T-helper 1 cell treated with Interleukin-12 subunit alpha and Interleukin-12 subunit beta and Interleukin-4 antibody, amounts not matched to agents 30 μg/mL and 1 μg/mL, for 36 hours (primary cell): ENCODE measurements around the gene CHMP1A.
A peak's percentile ranks its signal among the peaks of the same experiment; 100 is the strongest.
"Not testable (repeated sequence)": the region's sequence is repeated elsewhere in the genome, so short reads cannot be mapped to it uniquely, and the experiment has no call there.

Experiments
- H3K27ac Mint-ChIP-seq: one replicate; pipeline ENCODE4 v1.8.0; 2021; ENCODE audit warnings: mild to moderate bottlenecking, mixed read lengths
- H3K27me3 Mint-ChIP-seq: one replicate; pipeline ENCODE4 v1.8.0; 2021; ENCODE audit warnings: low read depth, mixed read lengths
- H3K36me3 Mint-ChIP-seq: one replicate; pipeline ENCODE4 v1.8.0; 2021; ENCODE audit warnings: low read depth, mixed read lengths
- H3K4me1 Mint-ChIP-seq: one replicate; pipeline ENCODE4 v1.8.0; 2021; ENCODE audit warnings: low read depth, mixed read lengths
- H3K4me3 Mint-ChIP-seq: one replicate; pipeline ENCODE4 v1.8.0; 2021; ENCODE audit warnings: mild to moderate bottlenecking, moderate library complexity, mixed read lengths
- H3K9me3 Mint-ChIP-seq: one replicate; pipeline ENCODE4 v1.8.0; 2021; ENCODE audit warnings: mixed read lengths

Gene CHMP1A

DNA sequence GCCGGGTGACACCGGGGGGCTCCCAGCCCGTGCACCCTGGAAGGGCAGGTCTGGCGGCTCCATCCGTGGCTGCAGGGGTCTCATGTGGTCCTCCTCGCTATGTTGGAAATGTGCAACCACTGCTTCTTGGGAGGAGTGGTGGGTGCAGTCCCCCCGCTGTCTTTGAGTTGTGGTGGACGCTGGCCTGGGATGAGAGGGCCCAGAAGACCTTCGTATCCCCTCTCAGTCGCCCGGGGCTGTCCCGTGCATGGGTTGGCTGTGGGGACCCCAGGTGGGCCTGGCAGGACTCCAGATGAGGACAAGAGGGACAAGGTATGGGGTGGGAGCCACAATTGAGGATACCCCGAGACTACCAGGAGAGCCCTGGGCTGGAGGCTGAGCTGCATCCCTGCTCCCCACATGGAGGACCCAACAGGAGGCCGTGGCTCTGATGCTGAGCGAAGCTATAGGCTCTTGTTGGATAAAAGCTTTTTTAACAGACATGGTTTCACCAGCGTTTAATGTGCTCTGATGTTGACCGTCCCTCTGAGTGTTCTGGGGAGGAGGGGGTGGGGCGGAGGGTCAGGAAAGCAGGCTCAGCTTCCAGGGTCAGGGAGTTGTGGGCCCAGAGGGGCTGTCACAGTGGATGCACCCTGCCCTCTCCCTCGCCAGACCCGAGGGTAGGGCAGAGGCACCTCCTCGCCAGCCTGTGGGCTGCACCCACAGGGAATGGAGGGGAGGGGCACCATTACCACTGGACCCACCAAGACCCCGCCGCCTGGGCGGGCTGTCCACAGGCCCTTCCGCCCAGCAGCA, 38.6 kb upstream of the CHMP1A start:
- Mint-ChIP-seq H3K27me3 (no peaks in the 10 kb centered on the region), H3K36me3 (peaks cover 5% of the 10 kb centered on the region), H3K4me3 (no peak overlapping the region), H3K27ac (no peak overlapping the region), H3K9me3 (no peaks in the 10 kb centered on the region), H3K4me1 (peaks cover 8% of the 10 kb centered on the region)

DNA sequence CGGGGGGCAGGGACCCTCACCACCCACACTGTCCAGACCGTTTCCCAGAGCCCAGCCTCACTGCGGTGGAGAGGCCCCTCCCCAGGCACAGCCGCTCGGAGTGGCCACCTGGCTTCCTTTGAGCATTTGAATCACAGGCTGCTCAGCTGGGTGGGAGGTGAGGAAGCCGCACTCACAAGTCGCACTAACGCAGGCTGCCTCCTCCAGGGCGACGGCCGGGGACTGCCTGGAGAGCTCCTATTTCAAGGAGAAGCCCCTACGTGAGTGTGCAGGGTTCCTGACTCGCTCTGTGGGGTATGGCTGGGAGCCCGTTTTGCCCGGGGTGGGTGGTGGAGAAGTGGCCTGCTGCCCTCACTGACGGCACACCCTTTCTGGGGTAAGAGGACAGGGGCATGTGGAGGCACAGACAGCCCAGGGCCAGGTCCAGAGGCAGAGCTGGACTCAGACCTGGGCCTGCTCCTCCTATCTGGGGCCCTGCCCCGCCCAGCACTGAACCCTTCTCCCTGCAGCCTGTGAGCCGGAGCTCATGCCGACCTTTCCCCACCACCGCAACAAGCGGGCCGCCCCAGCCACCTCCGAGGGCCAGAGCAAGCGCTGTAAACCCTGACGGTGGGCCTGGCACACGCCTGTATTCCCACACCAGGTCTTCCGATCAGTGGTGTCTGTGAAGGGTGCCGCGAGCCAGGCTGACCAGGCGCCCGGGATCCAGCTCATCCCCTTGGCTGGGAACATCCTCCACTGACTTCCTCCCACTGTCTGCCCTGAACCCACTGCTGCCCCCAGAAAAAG, 37.8 kb upstream of the CHMP1A start:
- H3K36me3 Mint-ChIP-seq = peaks cover 7% of the 10 kb centered on the region
- no peaks in the 10 kb centered on the region for H3K9me3 Mint-ChIP-seq
- no peak overlapping the region for H3K27ac Mint-ChIP-seq
- H3K27me3 Mint-ChIP-seq = no peaks in the 10 kb centered on the region
- H3K4me1 Mint-ChIP-seq = peaks cover 6% of the 10 kb centered on the region
- no peak overlapping the region for H3K4me3 Mint-ChIP-seq

GRCh38 chr16:89694784-89695085, 37.2 kb upstream of the CHMP1A start:
- H3K4me3 Mint-ChIP-seq, H3K9me3 Mint-ChIP-seq, H3K4me1 Mint-ChIP-seq, H3K27me3 Mint-ChIP-seq, H3K27ac Mint-ChIP-seq: not testable (repeated sequence)
- H3K36me3 Mint-ChIP-seq = peaks cover 10% of the 10 kb centered on the region

DNA sequence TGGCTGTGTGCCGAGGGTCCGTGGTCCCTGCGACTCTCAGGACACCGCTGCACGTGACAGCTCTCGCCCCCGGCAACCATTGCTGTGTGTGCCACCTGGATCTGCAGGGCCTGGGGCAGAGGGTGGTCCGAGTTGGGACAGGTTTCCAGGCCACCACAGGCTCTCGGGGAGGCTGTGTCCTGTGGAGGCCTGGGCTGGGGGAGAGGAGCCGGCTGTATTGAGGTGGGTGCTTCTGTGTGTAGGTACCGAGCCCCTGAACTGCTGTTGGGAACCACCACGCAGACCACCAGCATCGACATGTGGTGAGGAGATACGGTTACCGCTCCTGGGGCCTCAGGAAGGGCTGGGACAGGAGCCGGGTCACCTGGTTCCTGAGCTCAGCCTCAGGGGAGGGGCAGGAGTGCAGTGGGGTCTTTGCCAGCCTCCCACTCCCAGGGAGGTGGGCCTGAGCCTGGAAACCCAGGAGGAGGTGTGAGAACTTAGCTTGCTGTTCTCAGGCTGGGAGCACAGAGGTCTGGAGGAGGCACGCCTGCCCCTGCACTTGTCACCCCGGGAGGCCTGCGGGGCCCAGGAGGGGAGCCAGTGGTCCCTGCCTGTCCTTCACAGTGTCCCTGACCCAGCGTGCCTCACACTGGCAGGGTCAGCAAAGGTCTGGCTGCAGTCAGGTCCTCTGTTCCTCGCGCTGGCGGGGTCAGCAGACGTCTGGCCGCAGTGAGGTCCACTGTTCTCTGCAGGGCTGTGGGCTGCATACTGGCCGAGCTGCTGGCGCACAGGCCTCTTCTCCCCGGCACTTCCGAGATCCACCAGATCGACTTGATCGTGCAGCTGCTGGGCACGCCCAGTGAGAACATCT, 36.6 kb upstream of the CHMP1A start:
- no peak overlapping the region for H3K4me3 Mint-ChIP-seq
- H3K36me3 Mint-ChIP-seq = peaks cover 10% of the 10 kb centered on the region
- H3K27me3 Mint-ChIP-seq = no peaks in the 10 kb centered on the region
- no peaks in the 10 kb centered on the region for H3K9me3 Mint-ChIP-seq
- H3K27ac Mint-ChIP-seq = no peak overlapping the region
- peaks cover 2% of the 10 kb centered on the region for H3K4me1 Mint-ChIP-seq

- peaks cover 10% of the 10 kb centered on the region for H3K36me3 Mint-ChIP-seq
- no peak overlapping the region for H3K27ac Mint-ChIP-seq
- no peaks in the 10 kb centered on the region for H3K27me3 Mint-ChIP-seq
- no peaks in the 10 kb centered on the region for H3K9me3 Mint-ChIP-seq
- peaks cover 2% of the 10 kb centered on the region for H3K4me1 Mint-ChIP-seq
- H3K4me3 Mint-ChIP-seq = no peak overlapping the region
Observed at GRCh38 chr16:89693289-89693731, 35.8 kb upstream of the CHMP1A start.

DNA sequence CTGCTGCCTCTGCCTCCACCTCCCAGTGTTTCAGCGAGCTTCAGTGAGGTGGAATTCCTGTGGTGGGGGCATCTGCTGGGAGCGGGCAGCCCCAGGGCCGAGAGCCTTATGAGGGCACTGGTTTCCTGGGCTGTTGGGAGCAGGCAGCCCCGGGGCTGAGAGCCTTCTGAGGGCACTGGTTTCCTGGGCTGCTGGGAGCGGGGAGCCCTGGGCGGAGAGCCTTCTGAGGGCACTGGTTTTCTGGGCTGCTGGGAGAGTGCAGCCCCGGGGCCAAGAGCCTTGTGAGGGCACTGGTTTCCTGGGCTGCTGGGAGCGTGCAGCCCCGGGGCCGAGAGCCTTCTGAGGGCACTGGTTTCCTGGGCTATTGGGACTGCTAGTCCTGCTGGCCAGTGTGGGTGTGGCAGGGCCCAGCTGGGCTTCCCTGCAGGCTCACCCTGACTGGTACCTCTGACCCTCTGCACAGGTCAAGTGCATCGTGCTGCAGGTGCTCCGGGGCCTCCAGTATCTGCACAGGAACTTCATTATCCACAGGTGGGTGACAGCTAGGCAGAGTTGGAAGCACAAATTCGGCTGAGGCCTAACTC, 34.6 kb upstream of the CHMP1A start:
- H3K27ac Mint-ChIP-seq = no peak overlapping the region
- no peak overlapping the region for H3K4me3 Mint-ChIP-seq
- H3K4me1 Mint-ChIP-seq = peaks cover 8% of the 10 kb centered on the region
- H3K9me3 Mint-ChIP-seq = no peaks in the 10 kb centered on the region
- no peaks in the 10 kb centered on the region for H3K27me3 Mint-ChIP-seq
- H3K36me3 Mint-ChIP-seq = peaks cover 10% of the 10 kb centered on the region

DNA sequence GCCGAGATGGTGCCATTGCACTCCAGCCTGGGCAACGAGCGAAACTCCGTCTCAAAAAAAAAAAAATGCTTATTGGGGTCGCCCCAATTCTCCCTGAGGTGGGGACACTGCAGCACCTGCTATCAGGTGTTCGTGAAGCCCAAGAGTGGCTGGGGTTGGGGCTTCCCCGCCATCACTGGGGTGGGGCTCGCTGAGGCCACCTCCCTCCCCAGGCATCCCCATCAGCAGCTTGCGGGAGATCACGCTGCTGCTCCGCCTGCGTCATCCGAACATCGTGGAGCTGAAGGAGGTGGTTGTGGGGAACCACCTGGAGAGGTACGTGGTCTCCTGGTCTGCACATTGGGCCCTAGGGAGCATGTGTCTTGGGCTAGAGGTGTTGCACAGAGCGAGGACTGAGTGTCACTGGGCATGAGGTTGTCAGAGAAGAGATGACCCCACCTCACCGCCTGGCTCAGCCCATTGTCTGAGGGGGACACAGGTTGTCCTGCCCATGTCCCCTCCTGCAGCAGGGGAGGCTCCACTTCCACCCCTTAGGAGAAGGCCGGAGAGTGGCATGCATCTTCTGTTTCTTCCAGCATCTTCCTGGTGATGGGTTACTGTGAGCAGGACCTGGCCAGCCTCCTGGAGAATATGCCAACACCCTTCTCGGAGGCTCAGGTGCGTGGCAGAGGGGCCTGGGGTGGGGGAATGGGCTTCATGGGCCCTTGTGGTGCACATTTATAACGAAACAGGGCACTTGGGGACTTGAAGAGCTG, 33.9 kb upstream of the CHMP1A start:
- no peak overlapping the region for H3K4me3 Mint-ChIP-seq
- H3K27ac Mint-ChIP-seq = no peak overlapping the region
- peaks cover 6% of the 10 kb centered on the region for H3K4me1 Mint-ChIP-seq
- H3K9me3 Mint-ChIP-seq = no peaks in the 10 kb centered on the region
- peaks cover 12% of the 10 kb centered on the region for H3K36me3 Mint-ChIP-seq
- H3K27me3 Mint-ChIP-seq = no peaks in the 10 kb centered on the region

- no peaks in the 10 kb centered on the region for H3K9me3 Mint-ChIP-seq
- H3K27me3 Mint-ChIP-seq = no peaks in the 10 kb centered on the region
- H3K27ac Mint-ChIP-seq = no peak overlapping the region
- H3K36me3 Mint-ChIP-seq = peaks cover 12% of the 10 kb centered on the region
- H3K4me1 Mint-ChIP-seq = peaks cover 10% of the 10 kb centered on the region
- no peak overlapping the region for H3K4me3 Mint-ChIP-seq
Observed at GRCh38 chr16:89690392-89690901, 32.9 kb upstream of the CHMP1A start.

GRCh38 chr16:89689621-89690020, 32.1 kb upstream of the CHMP1A start:
- H3K27me3 Mint-ChIP-seq, H3K27ac Mint-ChIP-seq, H3K4me3 Mint-ChIP-seq, H3K9me3 Mint-ChIP-seq: not testable (repeated sequence)
- Mint-ChIP-seq H3K4me1 (peaks cover 10% of the 10 kb centered on the region), H3K36me3 (peaks cover 15% of the 10 kb centered on the region)

- Mint-ChIP-seq H3K27ac (no peak overlapping the region), H3K36me3 (peaks cover 17% of the 10 kb centered on the region), H3K9me3 (peaks cover 5% of the 10 kb centered on the region), H3K27me3 (no peaks in the 10 kb centered on the region), H3K4me3 (no peak overlapping the region), H3K4me1 (peaks cover 10% of the 10 kb centered on the region)
Observed at GRCh38 chr16:89689142-89689541, 31.6 kb upstream of the CHMP1A start.

DNA sequence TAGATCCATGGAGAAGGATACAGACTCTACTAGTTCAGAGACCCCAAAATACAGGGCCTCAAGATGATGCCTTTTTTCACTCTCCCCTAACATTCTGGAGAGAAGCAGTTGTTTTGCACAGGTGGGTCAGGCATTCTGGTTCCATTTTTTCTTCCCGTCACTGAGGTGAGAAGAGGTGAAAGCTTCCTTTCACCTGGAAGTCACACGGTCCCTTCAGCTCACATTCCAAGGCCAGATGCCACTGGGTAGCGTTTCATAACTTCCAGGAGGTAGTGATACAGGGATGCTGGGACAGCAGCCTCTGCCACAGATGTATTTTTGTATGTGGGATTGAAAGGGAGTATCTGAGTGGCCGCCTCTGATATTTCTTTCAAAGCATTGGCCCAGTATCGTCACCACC, 30.9 kb upstream of the CHMP1A start:
- H3K36me3 Mint-ChIP-seq = peaks cover 14% of the 10 kb centered on the region
- peaks cover 10% of the 10 kb centered on the region for H3K4me1 Mint-ChIP-seq
- H3K27ac Mint-ChIP-seq = no peak overlapping the region
- no peaks in the 10 kb centered on the region for H3K27me3 Mint-ChIP-seq
- H3K9me3 Mint-ChIP-seq = peaks cover 5% of the 10 kb centered on the region
- peak overlapping the region; percentile 56 for H3K4me3 Mint-ChIP-seq

GRCh38 chr16:89687092-89687940, 29.8 kb upstream of the CHMP1A start:
- H3K4me3 Mint-ChIP-seq = peak overlapping the region; percentile 81
- no peaks in the 10 kb centered on the region for H3K27me3 Mint-ChIP-seq
- H3K27ac Mint-ChIP-seq = peak overlapping the region; percentile 63
- peaks cover 10% of the 10 kb centered on the region for H3K4me1 Mint-ChIP-seq
- H3K36me3 Mint-ChIP-seq = peaks cover 12% of the 10 kb centered on the region
- peaks cover 5% of the 10 kb centered on the region for H3K9me3 Mint-ChIP-seq

DNA sequence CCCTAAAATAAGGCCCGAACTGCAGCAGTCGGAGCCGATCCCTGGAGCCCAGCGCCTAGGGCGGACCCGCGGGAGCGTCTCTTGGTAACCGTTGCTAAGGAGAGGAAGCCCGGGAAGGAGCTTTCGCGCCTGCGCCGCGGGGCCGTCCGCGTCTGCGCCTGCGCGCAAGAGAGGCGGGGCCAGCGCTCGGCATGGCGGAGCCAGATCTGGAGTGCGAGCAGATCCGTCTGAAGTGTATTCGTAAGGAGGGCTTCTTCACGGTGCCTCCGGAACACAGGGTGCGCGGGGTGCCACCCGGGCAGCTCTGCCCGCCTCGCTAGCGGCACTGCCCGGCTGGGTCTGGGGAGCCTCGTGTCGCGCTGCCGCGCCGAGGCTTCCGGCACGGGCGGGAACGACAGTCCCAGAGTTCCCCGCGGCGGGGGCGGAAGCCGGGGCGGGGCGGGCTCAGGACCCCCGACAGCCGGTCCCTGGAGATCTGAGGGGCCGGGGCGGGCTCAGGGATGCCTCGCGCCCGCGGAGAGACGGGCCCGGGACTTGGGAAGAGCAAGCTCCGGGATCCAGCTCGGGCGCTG, 29.1 kb upstream of the CHMP1A start, which contains the start of gene CDK10:
Gene CDK10, plus strand, starts transcription at position 170 of the 572 bp plus-strand sequence. Its CDS starts 22 bp downstream, at position 192.
- Mint-ChIP-seq H3K27ac (peak within 1 kb of the TSS; percentile 89), H3K4me1 (peaks cover 10% of the 10 kb centered on the region), H3K27me3 (no peaks in the 10 kb centered on the region), H3K4me3 (peak within 1 kb of the TSS; percentile 93), H3K9me3 (peaks cover 5% of the 10 kb centered on the region), H3K36me3 (peaks cover 12% of the 10 kb centered on the region)
